ENCODE data around the gene LRRC2.

LRRC2 gene

DNA sequence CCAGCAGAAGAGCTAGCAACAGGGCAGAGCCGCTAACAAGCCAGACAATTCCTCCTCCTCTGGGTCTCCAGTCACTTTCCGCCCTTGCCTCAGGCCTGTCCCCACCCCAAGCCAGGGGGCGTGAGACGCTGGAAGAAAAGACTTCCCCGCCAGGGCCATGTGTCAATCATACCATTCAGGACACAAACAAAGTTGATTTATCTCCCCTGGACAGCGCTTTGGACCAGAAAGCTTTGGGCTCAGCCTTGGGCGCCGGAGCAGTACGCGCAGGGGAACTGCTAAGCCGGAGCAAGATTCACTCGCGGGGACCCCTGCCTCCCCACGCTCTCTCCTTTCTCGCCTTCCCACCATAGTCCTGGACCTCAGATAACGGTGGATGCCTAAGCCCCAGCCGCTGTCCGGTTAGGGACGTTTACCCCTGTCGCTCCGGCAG, 479 bp downstream of the LRRC2 start:
- Histone ChIP-seq H3K27ac (ENCODE audit: low read depth, low read length) (peak overlapping the region; percentile 35; the same call in 1 of the 2 replicates), H3K9me3 (ENCODE audit: control insufficient read depth, insufficient read depth, low read depth, low read length) (peaks cover 7% of the 10 kb centered on the region), H3K9ac (ENCODE audit: low read length) (peak overlapping the region; percentile 80), H3K4me3 (ENCODE audit: low read depth, low read length) (peak overlapping the region; percentile 56), H3K27me3 (ENCODE audit: control insufficient read depth, insufficient read depth, low read length) (no peaks in the 10 kb centered on the region), H3K36me3 (ENCODE audit: control insufficient read depth, insufficient read depth, low read length) (no peaks in the 10 kb centered on the region), H3K4me1 (ENCODE audit: control insufficient read depth, insufficient read depth, low read length) (peaks cover 37% of the 10 kb centered on the region)

DNA sequence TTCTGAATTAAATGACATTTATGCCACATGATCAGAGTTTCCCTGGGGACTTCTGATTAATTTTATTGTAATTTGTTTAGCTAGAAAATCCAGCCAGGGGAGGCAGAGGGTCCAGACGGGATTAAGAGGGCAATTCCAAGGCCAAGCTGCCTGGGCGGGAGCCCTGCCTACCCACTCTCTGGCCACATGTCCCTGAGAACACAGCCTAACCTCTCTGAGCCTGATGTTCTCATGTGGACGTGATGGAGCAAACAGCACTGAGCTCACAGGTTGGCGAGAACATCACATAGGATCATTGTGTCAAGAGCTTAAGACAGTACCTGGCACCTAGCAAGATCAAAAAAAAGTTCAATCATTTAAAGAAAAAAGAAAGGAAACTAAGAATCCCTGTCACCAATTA, 1.0 kb downstream of the LRRC2 start:
- peak overlapping the region; percentile 56 for H3K4me3 ChIP-seq (ENCODE audit: low read depth, low read length)
- H3K36me3 ChIP-seq (ENCODE audit: control insufficient read depth, insufficient read depth, low read length), result no peaks in the 10 kb centered on the region
- no peaks in the 10 kb centered on the region for H3K27me3 ChIP-seq (ENCODE audit: control insufficient read depth, insufficient read depth, low read length)
- H3K9ac ChIP-seq (ENCODE audit: low read length), result peak overlapping the region; percentile 80
- peaks cover 7% of the 10 kb centered on the region for H3K9me3 ChIP-seq (ENCODE audit: control insufficient read depth, insufficient read depth, low read depth, low read length)
- no peak overlapping the region; the same call in 1 of the 2 replicates for H3K27ac ChIP-seq (ENCODE audit: low read depth, low read length)
- peaks cover 42% of the 10 kb centered on the region for H3K4me1 ChIP-seq (ENCODE audit: control insufficient read depth, insufficient read depth, low read length)

DNA sequence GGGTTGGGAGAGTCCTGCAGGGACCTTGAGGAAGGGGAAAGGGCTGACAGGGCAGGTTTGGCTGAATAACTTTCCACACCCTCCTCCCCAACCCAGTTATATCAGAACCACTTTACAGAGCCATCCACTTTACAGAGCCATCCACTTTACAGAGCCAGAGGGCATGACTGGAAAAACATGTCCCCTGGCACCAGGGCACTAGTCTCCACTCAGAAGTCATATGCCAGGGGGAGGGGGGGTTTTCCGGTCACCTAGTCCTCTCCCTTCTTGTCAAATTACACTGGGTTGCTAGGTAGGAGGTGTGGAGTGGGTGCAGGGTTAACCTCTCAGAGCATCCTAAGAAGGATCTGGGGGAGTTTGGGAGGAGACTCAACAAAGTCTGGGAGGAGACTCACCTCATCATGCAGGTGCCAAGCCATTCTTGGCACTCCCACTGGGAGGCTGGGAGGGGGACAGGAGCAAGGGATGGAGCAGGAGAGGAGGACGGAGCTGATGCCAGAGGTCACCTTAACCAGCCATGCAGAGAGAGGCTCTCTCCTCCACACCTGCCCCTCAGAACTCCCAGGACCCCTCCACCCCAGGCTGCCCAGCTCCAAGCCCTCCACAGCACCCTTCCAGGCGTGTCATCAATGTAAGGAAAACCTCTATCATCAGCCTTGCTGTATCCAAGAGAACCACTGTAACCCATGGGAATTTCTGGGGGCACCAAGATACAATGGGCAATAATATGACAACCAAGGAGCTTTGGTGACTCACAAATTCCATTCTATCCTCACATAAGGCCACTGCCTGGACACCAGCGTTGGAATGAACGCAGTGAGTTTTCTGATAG, 1.7 kb downstream of the LRRC2 start:
- H3K4me1 ChIP-seq (ENCODE audit: control insufficient read depth, insufficient read depth, low read length), result peaks cover 46% of the 10 kb centered on the region
- H3K9me3 ChIP-seq (ENCODE audit: control insufficient read depth, insufficient read depth, low read depth, low read length), result peaks cover 7% of the 10 kb centered on the region
- no peak overlapping the region for H3K9ac ChIP-seq (ENCODE audit: low read length)
- no peaks in the 10 kb centered on the region for H3K36me3 ChIP-seq (ENCODE audit: control insufficient read depth, insufficient read depth, low read length)
- no peak overlapping the region for H3K4me3 ChIP-seq (ENCODE audit: low read depth, low read length)
- H3K27me3 ChIP-seq (ENCODE audit: control insufficient read depth, insufficient read depth, low read length), result no peaks in the 10 kb centered on the region
- no peak overlapping the region for H3K27ac ChIP-seq (ENCODE audit: low read depth, low read length)

DNA sequence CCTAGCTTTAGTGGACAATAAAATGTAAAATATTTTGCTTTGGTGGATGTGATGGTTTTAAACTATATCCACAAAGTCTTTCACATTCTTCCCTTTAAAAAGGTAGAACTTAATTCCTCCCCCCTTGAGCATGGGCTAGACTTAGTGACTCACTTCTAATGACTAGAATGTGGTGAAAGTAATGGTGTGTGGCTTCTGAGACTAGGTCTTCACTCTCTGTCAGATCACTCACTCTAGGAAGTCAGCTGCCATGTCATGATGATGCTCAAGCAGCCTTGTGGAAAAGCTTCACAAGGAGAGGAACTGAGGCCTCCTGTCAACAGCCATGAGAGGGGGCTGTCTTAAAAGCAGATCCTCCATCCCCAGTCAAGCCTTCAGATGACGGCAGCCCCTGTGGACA, 4.2 kb downstream of the LRRC2 start:
- no peak overlapping the region for H3K4me3 ChIP-seq (ENCODE audit: low read depth, low read length)
- peaks cover 69% of the 10 kb centered on the region for H3K4me1 ChIP-seq (ENCODE audit: control insufficient read depth, insufficient read depth, low read length)
- no peaks in the 10 kb centered on the region for H3K27me3 ChIP-seq (ENCODE audit: control insufficient read depth, insufficient read depth, low read length)
- peaks cover 7% of the 10 kb centered on the region for H3K9me3 ChIP-seq (ENCODE audit: control insufficient read depth, insufficient read depth, low read depth, low read length)
- H3K9ac ChIP-seq (ENCODE audit: low read length), result no peak overlapping the region
- H3K27ac ChIP-seq (ENCODE audit: low read depth, low read length), result no peak overlapping the region
- H3K36me3 ChIP-seq (ENCODE audit: control insufficient read depth, insufficient read depth, low read length), result no peaks in the 10 kb centered on the region

DNA sequence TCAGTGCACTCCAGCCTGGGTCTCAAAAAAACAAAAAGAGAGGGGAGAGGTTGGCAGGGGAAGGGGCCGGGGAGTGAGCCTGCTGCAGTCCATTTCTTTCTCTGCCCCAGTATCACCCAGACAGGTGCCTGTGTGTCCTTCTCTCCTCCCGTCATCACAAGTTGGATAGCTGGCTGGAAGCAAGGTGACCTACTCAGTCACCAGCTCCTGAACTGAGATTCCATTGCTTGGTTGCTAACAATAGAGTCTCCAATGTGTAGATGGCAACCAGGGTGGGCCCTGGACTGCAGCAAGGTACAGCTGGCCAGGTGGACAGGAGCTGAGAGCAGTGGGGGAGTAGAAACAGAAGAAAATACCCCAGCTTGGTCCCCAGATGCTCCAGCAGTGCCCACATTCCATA, 4.6 kb downstream of the LRRC2 start:
- peaks cover 7% of the 10 kb centered on the region for H3K9me3 ChIP-seq (ENCODE audit: control insufficient read depth, insufficient read depth, low read depth, low read length)
- no peak overlapping the region for H3K4me3 ChIP-seq (ENCODE audit: low read depth, low read length)
- no peaks in the 10 kb centered on the region for H3K36me3 ChIP-seq (ENCODE audit: control insufficient read depth, insufficient read depth, low read length)
- peaks cover 71% of the 10 kb centered on the region for H3K4me1 ChIP-seq (ENCODE audit: control insufficient read depth, insufficient read depth, low read length)
- no peak overlapping the region for H3K9ac ChIP-seq (ENCODE audit: low read length)
- no peaks in the 10 kb centered on the region for H3K27me3 ChIP-seq (ENCODE audit: control insufficient read depth, insufficient read depth, low read length)
- no peak overlapping the region for H3K27ac ChIP-seq (ENCODE audit: low read depth, low read length)

DNA sequence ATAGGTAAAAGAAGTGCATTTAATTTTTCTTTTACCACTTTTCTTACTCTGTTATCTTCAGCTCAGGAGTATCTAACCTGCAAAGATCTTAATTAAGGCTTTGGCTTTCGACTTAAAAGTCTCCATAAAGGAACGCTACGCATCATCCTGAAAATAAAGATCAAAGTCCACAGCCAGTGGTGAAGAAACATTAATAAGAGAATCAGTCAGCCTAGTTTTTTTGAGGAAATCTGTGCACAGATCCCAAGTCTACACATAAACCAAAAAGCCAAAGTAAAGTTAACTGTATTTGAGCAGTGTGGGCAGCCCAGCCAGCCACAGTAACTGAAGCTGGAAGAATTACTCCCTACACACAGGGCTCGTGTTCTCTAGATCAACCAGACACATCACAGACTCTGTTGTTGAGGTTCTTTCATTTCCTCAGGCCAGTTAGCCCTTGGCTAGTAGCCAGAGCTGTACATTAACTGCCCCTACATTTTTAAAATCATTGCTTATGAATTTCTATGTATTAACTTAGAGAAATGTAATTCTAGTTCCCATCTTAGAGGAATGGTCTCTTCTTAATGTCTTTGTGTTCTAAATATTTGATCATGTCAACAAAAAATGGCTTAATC, 6.9 kb downstream of the LRRC2 start:
- H3K4me1 ChIP-seq (ENCODE audit: control insufficient read depth, insufficient read depth, low read length), result peaks cover 51% of the 10 kb centered on the region
- H3K36me3 ChIP-seq (ENCODE audit: control insufficient read depth, insufficient read depth, low read length), result no peaks in the 10 kb centered on the region
- H3K9me3 ChIP-seq (ENCODE audit: control insufficient read depth, insufficient read depth, low read depth, low read length), result peaks cover 11% of the 10 kb centered on the region
- H3K27me3 ChIP-seq (ENCODE audit: control insufficient read depth, insufficient read depth, low read length), result no peaks in the 10 kb centered on the region
- H3K27ac ChIP-seq (ENCODE audit: low read depth, low read length), result no peak overlapping the region; the same call in 1 of the 2 replicates
- H3K4me3 ChIP-seq (ENCODE audit: low read depth, low read length), result no peak overlapping the region
- no peak overlapping the region for H3K9ac ChIP-seq (ENCODE audit: low read length)

DNA sequence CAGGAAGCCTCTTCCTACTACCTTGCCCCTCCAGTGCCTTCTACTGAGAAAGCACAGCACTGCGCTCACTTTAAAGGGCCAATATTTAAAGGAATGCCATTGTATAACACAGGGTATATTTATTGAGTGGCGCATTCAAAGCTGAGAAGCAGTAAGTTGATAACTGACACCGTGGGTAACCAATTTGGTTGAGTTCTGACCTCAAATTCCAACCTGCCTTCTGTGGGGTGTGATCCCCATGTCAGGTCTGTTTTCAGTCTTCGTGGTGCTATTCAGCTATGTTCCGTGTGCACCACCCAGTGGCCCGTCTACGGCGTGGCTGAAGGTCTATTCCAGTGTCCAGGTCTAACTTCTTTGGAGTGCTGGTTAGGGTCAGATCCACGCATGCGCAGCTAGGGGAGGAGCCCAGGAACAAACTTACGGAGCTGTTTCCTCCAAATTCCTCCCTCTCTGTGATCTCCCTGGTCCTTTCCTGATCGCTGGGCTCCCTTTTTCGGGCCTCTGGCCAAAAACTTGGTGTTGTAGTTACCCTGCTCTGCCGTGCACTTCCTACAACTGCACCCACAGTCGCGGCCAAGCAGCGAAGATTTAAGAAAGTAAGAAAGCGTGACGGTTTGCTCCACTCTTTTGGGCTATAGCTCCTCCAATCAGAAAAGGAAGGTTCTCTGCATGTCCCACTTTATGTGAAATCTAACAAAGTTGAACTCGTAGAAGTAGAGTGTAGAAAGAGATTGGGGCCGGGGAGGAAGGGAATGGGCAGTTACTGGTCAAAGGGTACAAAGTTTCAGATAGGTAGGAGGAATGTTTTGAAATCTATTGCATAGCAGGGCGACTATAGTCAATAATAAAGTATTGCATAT, 7.7 kb downstream of the LRRC2 start:
- Histone ChIP-seq H3K27me3 (ENCODE audit: control insufficient read depth, insufficient read depth, low read length) (no peaks in the 10 kb centered on the region), H3K9me3 (ENCODE audit: control insufficient read depth, insufficient read depth, low read depth, low read length) (peaks cover 11% of the 10 kb centered on the region), H3K36me3 (ENCODE audit: control insufficient read depth, insufficient read depth, low read length) (no peaks in the 10 kb centered on the region), H3K4me1 (ENCODE audit: control insufficient read depth, insufficient read depth, low read length) (peaks cover 44% of the 10 kb centered on the region), H3K9ac (ENCODE audit: low read length) (peak overlapping the region; percentile 16), H3K4me3 (ENCODE audit: low read depth, low read length) (no peak overlapping the region), H3K27ac (ENCODE audit: low read depth, low read length) (peak overlapping the region; percentile 22; the same call in 1 of the 2 replicates)

DNA sequence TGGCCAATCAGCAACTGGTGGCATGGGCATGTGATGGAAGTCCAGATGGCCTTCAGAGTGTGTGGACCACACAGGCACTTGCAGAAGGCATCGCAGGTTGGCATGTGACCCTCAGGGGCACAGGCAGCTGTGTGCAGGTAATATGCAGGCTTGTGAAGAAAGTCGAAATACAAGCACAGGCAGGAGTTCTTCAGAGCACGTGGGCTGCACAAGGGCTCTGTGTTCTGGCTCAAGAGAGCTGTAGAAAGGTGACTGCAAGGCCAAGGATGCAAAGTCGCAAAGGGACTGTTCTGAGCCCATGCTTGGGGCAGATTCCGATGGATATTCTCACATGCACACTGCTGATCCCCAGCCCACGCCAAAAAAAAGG, 8.3 kb downstream of the LRRC2 start:
- Histone ChIP-seq H3K9ac (ENCODE audit: low read length) (peak overlapping the region; percentile 45), H3K27me3 (ENCODE audit: control insufficient read depth, insufficient read depth, low read length) (no peaks in the 10 kb centered on the region), H3K4me3 (ENCODE audit: low read depth, low read length) (no peak overlapping the region), H3K9me3 (ENCODE audit: control insufficient read depth, insufficient read depth, low read depth, low read length) (peaks cover 11% of the 10 kb centered on the region), H3K4me1 (ENCODE audit: control insufficient read depth, insufficient read depth, low read length) (peaks cover 41% of the 10 kb centered on the region), H3K27ac (ENCODE audit: low read depth, low read length) (no peak overlapping the region), H3K36me3 (ENCODE audit: control insufficient read depth, insufficient read depth, low read length) (no peaks in the 10 kb centered on the region)

DNA sequence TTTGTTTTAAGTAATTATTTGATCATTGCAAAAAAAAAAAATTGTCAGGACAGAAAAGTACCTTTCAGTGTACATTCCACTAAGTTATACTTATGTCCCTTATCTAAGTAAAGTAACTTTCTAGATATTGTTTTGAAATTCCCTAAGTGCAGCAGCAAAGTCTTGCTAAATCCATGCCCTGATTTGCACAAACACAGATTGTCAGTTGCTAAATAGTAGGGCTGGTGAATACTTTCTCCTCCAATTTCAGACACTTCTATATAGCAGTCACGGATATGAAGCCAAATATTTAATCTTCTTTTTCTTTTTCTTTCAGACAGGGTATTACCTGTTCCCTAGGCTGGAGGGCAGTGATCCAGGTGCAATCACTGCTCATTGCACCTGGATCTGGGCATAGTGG, 12.9 kb downstream of the LRRC2 start:
- Histone ChIP-seq H3K27ac (ENCODE audit: low read depth, low read length) (no peak overlapping the region), H3K9ac (ENCODE audit: low read length) (no peak overlapping the region), H3K9me3 (ENCODE audit: control insufficient read depth, insufficient read depth, low read depth, low read length) (peaks cover 23% of the 10 kb centered on the region), H3K4me1 (ENCODE audit: control insufficient read depth, insufficient read depth, low read length) (peaks cover 14% of the 10 kb centered on the region), H3K27me3 (ENCODE audit: control insufficient read depth, insufficient read depth, low read length) (no peaks in the 10 kb centered on the region), H3K4me3 (ENCODE audit: low read depth, low read length) (no peak overlapping the region), H3K36me3 (ENCODE audit: control insufficient read depth, insufficient read depth, low read length) (peaks cover 19% of the 10 kb centered on the region)

DNA sequence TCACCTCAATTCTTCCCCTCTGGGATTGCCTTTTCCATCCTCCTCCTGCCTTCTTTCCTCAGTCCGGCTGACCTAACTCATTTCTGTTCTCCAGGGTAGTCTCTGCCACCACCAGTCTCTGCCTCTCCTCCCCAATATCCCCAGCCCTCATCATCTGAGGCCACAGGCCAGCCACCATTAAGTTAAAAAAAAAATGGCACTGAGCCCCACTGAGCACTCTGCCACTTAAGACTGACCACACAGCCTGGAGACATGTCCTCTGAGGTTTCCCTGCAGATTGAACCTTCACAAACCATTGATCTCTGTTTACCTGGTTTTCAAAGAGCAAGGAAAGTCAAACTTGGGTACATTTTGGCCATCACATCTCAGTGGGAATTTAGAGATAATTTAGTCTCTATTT, 13.6 kb downstream of the LRRC2 start:
- Histone ChIP-seq H3K9ac (ENCODE audit: low read length) (no peak overlapping the region), H3K27ac (ENCODE audit: low read depth, low read length) (no peak overlapping the region), H3K36me3 (ENCODE audit: control insufficient read depth, insufficient read depth, low read length) (peaks cover 19% of the 10 kb centered on the region), H3K9me3 (ENCODE audit: control insufficient read depth, insufficient read depth, low read depth, low read length) (peaks cover 23% of the 10 kb centered on the region), H3K27me3 (ENCODE audit: control insufficient read depth, insufficient read depth, low read length) (no peaks in the 10 kb centered on the region), H3K4me1 (ENCODE audit: control insufficient read depth, insufficient read depth, low read length) (peaks cover 8% of the 10 kb centered on the region), H3K4me3 (ENCODE audit: low read depth, low read length) (no peak overlapping the region)

DNA sequence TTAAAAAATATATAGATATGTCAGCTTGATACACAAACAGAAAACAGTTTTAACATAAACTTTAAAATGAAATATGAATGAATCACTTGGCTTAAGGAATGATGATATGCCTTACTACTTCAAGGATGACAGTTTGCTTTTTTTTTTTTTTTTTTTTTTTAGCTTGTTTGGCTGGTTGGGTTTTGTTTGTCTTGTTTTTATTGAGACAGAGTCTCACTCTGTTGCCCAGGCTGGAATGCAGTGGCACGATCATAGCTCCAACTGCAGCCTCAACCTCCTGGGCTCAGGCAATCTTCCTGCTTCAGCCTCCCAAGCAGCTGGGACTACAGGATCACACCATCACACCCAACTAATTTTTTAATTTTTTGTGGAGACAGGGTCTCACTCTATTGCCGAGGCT, 14.5 kb downstream of the LRRC2 start:
- H3K4me3 ChIP-seq (ENCODE audit: low read depth, low read length), result no peak overlapping the region
- no peak overlapping the region for H3K9ac ChIP-seq (ENCODE audit: low read length)
- H3K4me1 ChIP-seq (ENCODE audit: control insufficient read depth, insufficient read depth, low read length), result peaks cover 5% of the 10 kb centered on the region
- H3K9me3 ChIP-seq (ENCODE audit: control insufficient read depth, insufficient read depth, low read depth, low read length), result peaks cover 23% of the 10 kb centered on the region
- H3K27me3 ChIP-seq (ENCODE audit: control insufficient read depth, insufficient read depth, low read length), result no peaks in the 10 kb centered on the region
- H3K36me3 ChIP-seq (ENCODE audit: control insufficient read depth, insufficient read depth, low read length), result peaks cover 19% of the 10 kb centered on the region
- no peak overlapping the region for H3K27ac ChIP-seq (ENCODE audit: low read depth, low read length)
